SJCRH30 (cell line): ENCODE data around the gene ZNF587B. TPM values are rescaled to one million over a fixed set of nuclear protein-coding genes. Genes with fewer than 3 reads are reported as not detected.
"Not testable (repeated sequence)": the region's sequence is repeated elsewhere in the genome, so short reads cannot be mapped to it uniquely, and the experiment has no call there.

Experiments
- DNase-seq, 2 experiments: peaks; one replicate each; pipeline ENCODE4 v3.0.0-alpha.2; 2015 to 2020
- H3K27ac ChIP-seq: fragments of 250-450 bp; sonication (Bioruptor Pico); 2 replicates; pipeline ENCODE4 v1.5.1; 2020; ENCODE audit warnings: mild to moderate bottlenecking, moderate library complexity
- H3K27me3 ChIP-seq: fragments of 250-450 bp; sonication (Bioruptor Pico); 2 replicates; pipeline ENCODE4 v1.5.1; 2020; ENCODE audit warnings: mild to moderate bottlenecking, moderate library complexity
- H3K36me3 ChIP-seq: fragments of 250-450 bp; sonication (Bioruptor Pico); 2 replicates; pipeline ENCODE4 v1.5.1; 2020; ENCODE audit warnings: mild to moderate bottlenecking, moderate library complexity
- H3K4me1 ChIP-seq: fragments of 250-450 bp; sonication (Bioruptor Pico); 2 replicates; pipeline ENCODE4 v1.5.1; 2020; ENCODE audit warnings: mild to moderate bottlenecking, moderate library complexity
- H3K4me3 ChIP-seq: fragments of 250-450 bp; sonication (Bioruptor Pico); 2 replicates; pipeline ENCODE4 v1.5.1; 2020; ENCODE audit warnings: mild to moderate bottlenecking, moderate library complexity
- H3K9me3 ChIP-seq: fragments of 250-450 bp; sonication (Bioruptor Pico); replicated peaks from 2 replicates; pipeline ENCODE4 v1.5.1; 2020; ENCODE audit warnings: mild to moderate bottlenecking, moderate library complexity
- total RNA-seq: library from RNA; depleted of rRNA; stranded (reverse); fragments of >200 nt; shearing (Covaris generic); gene quantifications from 2 replicates; pipeline ENCODE4 v1.2.3, GENCODE V29; 2014

The ZNF587B gene
- total RNA-seq, 1 experiment from 2014 or later: 12.7 TPM

DNA sequence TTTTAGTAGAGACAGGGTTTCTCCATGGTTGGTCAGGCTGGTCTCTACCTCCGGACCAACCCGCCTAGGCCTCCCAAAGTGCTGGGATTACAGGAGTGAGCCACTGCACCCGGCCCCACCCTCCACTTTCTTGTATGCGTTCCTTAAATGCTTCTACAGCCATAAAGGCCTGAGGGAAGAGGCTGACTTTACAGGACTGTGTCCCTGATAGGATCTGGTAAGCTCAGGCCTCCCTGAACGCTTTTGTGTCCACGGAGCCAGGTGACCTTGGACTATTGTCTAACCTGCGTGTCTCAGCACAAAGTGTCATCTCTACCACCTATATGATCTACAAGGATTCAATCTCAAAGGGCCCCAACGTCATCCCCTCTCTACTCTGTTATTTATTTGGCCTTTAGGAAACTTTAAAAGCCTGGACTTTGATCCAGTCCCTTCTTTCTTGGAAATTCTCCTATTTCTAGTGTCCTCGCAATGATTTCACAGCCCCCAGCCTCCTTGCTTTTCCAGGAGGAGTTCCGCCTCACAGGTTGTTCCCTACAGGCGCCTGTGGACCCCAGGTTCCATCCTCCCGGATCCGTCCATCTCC is 16.1 kb upstream of the ZNF587B start:
- H3K9me3 ChIP-seq: no peaks in the 10 kb centered on the region
- DNase-seq: no peak
- no peaks in the 10 kb centered on the region for H3K4me1 ChIP-seq
- H3K4me3 ChIP-seq: peak overlapping the region; percentile 73
- H3K36me3 ChIP-seq: peaks cover 9% of the 10 kb centered on the region; the same call in 1 of the 2 replicates
- H3K27me3 ChIP-seq: no peaks in the 10 kb centered on the region
- H3K27ac ChIP-seq: no peak overlapping the region

DNA sequence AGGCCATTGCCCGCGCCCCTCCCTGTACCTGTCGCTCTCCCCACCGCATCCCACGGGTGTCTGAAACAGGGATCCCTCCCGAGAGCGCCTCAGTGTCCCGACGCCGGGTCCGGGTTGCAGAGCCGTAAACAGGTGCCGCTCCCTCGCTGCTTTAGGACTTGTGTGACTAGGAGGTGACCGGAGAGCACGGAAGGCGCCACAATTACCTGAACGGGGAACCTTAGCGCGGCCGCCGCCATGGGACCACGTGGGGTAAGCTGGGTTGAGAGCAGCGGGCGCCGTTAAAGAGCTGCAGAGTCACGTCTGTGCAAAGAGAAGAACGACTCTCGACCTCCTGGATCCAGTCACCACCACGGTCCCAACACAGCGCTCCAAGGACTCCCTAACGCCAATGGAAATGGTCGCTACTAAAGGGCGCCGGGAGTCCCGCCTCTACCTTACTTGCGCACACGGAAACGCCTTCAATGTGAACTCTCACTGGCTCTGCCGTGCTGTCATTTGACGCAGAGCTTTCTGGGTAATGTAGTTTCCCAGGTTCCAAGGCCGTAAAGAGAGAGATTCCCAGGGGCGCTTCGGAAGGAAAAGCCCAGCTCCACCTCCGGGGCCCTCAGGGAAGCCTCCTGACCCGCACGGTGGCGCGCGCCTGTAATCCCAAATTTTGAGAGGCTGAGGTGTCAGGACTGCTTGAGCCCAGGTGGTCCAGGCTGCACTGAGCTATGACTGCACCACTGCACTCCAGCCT is 15.4 kb upstream of the ZNF587B start, which contains the start of gene ZNF552:
ZNF552 (minus strand) TSS at position 409 of the 742 bp plus-strand sequence; CDS start at position 239, 170 bp downstream.
- H3K36me3 ChIP-seq: peaks cover 4% of the 10 kb centered on the region; the same call in 1 of the 2 replicates
- no peaks in the 10 kb centered on the region for H3K9me3 ChIP-seq
- peak; percentile 85 to 94 for DNase-seq
- H3K27me3 ChIP-seq: no peaks in the 10 kb centered on the region
- no peaks in the 10 kb centered on the region for H3K4me1 ChIP-seq
- H3K4me3 ChIP-seq: peak within 1 kb of the TSS; percentile 73
- no peak within 1 kb of the TSS; the same call in 1 of the 2 replicates for H3K27ac ChIP-seq

DNA sequence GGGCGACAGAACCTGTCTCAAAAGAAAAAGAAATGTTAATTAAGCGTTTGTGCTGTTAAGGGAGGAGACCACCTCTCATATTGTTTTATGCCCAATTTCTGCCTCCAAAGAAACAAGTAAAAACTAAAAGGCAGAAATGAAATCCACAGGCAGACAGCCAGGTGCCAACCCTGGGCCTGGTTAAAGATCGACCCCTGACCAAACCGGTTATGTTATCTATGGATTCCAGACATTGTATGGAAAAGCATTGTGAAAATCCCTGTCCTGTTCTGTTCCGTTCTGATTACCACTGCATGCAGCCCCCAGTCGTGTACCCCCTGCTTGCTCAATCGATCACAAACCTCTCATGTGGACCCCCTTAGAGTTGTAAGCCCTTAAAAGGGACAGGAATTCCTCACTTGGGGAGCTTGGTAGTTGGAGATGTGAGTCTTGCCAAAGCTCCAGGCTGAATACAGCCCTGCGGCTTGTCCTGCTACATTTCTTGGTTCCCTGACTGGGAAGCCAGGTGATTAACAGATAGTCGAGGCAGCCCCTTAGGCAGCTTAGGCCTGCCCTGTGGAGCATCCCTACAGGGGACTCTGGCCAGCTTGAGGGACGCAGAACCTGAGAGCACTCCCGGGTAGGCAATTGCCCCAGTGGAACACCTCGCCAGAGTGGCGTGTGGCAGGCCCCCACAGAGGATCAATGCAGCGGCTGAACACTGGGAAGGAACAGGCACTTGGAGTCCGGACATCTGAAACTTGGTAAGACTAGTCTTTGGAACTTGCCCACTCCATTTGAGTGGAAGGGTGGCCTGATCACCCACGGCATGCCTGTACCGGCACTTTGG is 14.6 kb upstream of the ZNF587B start:
- Histone ChIP-seq H3K9me3 (no peaks in the 10 kb centered on the region), H3K4me3 (peak overlapping the region; percentile 73)
- DNase-seq: no peak

DNA sequence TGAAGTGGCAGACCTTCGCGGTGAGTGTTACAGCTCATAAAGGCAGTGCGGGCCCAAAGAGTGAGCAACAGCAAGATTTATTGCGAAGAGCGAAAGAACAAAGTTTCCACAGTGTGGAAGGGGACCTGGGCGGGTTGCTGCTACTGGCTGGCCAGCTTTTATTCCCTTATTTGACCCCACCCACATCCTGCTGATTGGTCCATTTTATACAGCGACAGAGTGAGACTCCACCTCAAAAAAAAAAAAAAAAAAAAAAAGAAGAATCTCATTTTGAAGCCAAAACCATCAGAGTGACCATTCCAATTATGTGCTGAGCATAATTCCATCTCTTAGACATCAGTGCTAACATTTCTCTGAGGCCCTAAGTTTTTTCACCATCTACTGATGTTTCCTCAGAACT is 13.4 kb upstream of the ZNF587B start:
- H3K4me3 ChIP-seq: no peak overlapping the region

More for the DNA sequence above, 14.6 kb upstream of the ZNF587B start:
- H3K4me1 ChIP-seq: no peaks in the 10 kb centered on the region
- no peaks in the 10 kb centered on the region for H3K27me3 ChIP-seq
- no peak overlapping the region; the same call in 1 of the 2 replicates for H3K27ac ChIP-seq
- no peaks in the 10 kb centered on the region for H3K36me3 ChIP-seq

DNA sequence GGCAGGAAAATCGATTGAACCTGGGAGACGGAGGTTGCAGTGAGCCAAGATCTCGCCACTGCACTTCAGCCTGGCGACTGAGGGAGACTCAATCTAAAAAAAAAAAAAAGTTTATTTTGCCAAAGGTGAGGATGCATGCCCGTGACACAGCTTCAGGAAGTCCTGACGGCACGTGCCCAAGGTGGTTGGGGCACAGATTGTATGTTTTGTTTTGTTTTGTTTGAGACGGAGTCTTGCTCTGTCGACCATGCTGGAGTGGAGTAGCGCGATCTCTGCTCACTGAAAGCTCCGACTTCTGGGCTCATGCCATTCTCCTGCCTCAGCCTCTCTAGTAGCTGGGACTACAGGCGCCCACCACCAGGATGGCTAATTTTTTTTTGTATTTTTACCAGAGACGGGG is 12.1 kb upstream of the ZNF587B start:
- Histone ChIP-seq H3K4me3 (no peak overlapping the region), H3K9me3 (no peaks in the 10 kb centered on the region), H3K27me3 (no peaks in the 10 kb centered on the region), H3K36me3 (peaks cover 12% of the 10 kb centered on the region), H3K4me1 (no peaks in the 10 kb centered on the region), H3K27ac (no peak overlapping the region)
- DNase-seq: no peak

More for the DNA sequence above, 13.4 kb upstream of the ZNF587B start:
- H3K27ac ChIP-seq: no peak overlapping the region
- H3K4me1 ChIP-seq: no peaks in the 10 kb centered on the region
- H3K36me3 ChIP-seq: peaks cover 2% of the 10 kb centered on the region; the same call in 1 of the 2 replicates
- H3K9me3 ChIP-seq: no peaks in the 10 kb centered on the region
- no peak for DNase-seq
- no peaks in the 10 kb centered on the region for H3K27me3 ChIP-seq

DNA sequence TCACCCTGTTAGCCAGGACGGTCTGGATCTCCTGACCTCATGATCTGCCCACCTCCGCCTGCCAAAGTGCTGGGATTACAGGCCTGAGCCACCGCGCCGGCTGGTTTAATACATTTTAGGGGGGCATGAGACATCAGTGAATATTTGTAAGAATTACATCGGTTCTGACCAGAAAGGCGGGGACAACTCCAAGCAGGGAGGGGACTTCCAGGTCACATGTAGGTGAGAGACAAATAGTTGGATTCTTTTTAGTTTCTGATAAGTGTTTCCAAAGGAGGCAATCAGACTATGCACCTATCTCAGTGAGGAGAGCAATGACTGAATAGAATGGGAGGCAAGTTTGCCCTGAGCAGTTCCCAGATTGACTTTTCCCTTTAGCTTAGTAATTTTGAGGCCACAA is 11.7 kb upstream of the ZNF587B start:
- DNase-seq: no peak
- H3K27ac ChIP-seq: no peak overlapping the region
- H3K9me3 ChIP-seq: no peaks in the 10 kb centered on the region
- peak overlapping the region; percentile 97; the same call in 1 of the 2 replicates for H3K4me3 ChIP-seq
- no peaks in the 10 kb centered on the region for H3K4me1 ChIP-seq
- peaks cover 12% of the 10 kb centered on the region for H3K36me3 ChIP-seq
- H3K27me3 ChIP-seq: no peaks in the 10 kb centered on the region

DNA sequence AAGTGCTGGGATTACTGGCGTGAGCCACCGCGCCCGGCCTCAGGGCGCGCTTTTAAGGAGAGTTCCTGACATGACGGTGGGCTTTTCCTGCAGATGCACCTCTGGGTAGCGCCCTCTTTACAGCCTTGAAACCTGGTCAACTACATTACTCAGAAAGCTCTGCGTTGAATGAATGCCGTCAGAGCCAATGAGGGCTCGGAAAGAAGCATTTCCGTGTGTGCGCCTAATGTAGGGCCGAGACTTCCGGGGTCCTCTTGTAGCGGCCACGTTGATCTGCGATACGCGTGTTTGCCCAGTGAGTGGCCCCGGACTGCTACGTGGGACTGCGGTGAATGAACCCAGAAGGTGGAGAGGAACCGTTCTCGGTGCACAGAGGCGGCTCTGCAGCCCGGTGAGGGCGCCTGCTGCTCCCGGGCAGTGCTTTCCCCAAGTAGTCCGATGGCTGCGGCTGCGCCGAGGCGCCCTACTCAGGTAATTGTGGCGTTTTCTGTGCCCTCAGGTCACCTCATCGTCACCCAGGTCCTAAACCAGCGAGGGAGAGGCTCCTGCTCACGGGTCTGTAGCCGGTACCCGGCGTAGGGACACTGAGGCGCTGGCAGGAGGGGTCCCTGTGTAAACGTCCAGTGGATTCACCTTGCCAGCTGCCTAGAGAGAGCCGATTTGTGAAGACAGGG is 10.5 kb upstream of the ZNF587B start:
- peak overlapping the region; percentile 78 for H3K27ac ChIP-seq
- no peaks in the 10 kb centered on the region for H3K27me3 ChIP-seq
- H3K36me3 ChIP-seq: peaks cover 14% of the 10 kb centered on the region
- no peaks in the 10 kb centered on the region for H3K9me3 ChIP-seq
- peak; percentile 85 to 94 for DNase-seq
- peak overlapping the region; percentile 97 for H3K4me3 ChIP-seq
- no peaks in the 10 kb centered on the region for H3K4me1 ChIP-seq

DNA sequence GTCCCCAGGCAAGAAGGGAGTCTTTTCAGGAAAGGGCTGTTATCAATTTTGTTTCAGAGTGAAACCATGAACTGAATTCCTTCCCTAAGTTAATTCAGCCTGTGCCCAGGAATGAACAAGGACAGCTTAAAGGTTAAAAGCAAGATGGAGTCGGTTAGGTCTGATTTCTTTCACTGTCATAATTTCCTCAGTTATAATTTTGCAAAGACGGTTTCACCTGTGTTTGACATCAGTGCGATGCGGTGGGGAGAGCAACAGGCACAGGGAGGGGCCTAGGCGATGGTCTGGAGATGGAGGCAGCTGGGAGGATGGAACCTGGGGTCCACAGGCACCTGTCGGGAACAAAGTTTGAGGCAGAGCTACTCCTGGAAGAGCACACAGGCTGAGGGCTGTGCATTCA is 9.5 kb upstream of the ZNF587B start:
- Histone ChIP-seq H3K27ac (no peak overlapping the region), H3K9me3 (no peaks in the 10 kb centered on the region), H3K36me3 (peaks cover 17% of the 10 kb centered on the region), H3K27me3 (no peaks in the 10 kb centered on the region), H3K4me3 (peak overlapping the region; percentile 97), H3K4me1 (no peaks in the 10 kb centered on the region)
- no peak for DNase-seq

DNA sequence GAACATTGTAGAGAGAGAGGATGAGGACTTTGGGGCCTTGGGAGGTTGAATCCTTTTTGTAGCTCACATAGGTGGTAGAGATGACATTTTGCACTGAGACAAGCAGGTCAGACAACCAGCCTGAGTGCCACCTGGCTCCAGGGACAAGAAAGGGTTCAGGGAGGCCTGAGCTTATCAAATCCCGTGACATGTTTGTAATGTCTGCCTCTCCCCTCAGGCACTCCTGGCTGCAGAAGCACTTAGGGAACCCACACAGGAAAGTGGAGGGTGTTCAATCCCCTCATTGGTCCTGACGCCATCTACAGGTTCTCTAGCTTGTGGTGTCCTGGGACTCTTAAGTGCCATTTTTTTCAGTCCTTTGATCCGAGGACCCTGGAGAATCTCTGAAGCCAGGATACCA is 9.0 kb upstream of the ZNF587B start:
- H3K4me3 ChIP-seq, H3K4me1 ChIP-seq, DNase-seq, H3K27me3 ChIP-seq, H3K27ac ChIP-seq, H3K9me3 ChIP-seq: not testable (repeated sequence)
- H3K36me3 ChIP-seq: peaks cover 20% of the 10 kb centered on the region

DNA sequence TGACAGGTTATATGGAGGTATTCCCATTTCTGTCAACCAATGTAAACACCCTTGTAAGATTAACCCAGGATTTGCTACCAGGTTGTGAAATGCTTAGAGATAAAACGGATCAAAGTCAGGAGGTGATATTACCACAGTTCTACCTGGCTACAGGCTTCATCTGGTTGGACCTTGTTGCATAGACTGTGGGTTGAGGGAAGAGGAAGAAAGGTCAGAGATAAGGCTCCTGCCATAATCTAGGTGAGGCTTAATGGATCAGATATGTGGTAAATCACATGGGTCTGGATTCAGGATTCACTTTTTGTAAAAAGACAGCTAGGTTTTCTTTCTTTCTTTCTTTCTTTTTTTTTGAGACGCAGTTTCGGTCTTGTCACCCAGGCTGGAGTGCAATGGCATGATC is 8.6 kb upstream of the ZNF587B start:
- not testable (repeated sequence) for H3K4me3 ChIP-seq, H3K27me3 ChIP-seq, H3K27ac ChIP-seq, DNase-seq, H3K4me1 ChIP-seq, H3K9me3 ChIP-seq
- H3K36me3 ChIP-seq: peaks cover 23% of the 10 kb centered on the region

DNA sequence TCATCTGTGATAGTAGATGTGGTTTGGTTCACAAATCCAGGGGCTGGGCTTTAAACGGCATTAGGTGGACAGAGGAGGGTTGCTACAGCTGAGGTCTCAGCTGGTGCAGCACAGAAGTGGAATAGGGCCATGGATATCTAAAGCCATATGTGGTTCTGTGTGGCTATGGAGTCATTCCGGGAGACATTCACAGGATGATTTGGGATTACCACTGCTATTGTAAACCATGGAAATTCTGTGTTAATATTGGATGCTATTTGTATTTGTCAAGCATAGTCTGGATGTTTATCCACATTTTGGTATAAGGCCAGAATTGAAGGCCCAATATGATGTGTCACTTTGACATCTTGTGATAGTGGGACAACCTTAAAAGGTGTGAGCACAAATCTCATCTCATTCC is 6.9 kb upstream of the ZNF587B start:
- not testable (repeated sequence) for H3K27ac ChIP-seq, H3K27me3 ChIP-seq, H3K9me3 ChIP-seq, H3K4me3 ChIP-seq, H3K4me1 ChIP-seq, DNase-seq
- peaks cover 32% of the 10 kb centered on the region for H3K36me3 ChIP-seq

DNA sequence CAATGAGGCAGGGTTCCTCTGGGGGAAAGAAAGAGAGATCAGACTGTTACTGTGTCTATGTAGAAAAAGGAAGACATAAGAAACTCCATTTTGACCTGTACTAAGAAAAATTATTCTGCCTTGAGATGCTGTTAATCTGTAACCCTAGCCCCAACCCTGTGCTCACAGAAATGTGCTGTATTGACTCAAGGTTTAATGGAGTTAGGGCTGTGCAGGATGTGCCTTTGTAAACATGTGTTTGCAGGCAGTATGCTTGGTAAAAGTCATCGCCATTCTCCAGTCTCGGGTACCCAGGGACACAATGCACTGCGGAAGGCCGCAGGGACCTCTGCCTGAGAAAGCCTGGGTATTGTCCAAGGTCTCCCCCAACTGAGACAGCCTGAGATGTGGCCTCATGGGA is 6.5 kb upstream of the ZNF587B start:
- H3K9me3 ChIP-seq, H3K4me1 ChIP-seq, H3K27ac ChIP-seq, DNase-seq, H3K4me3 ChIP-seq, H3K27me3 ChIP-seq: not testable (repeated sequence)
- peaks cover 37% of the 10 kb centered on the region for H3K36me3 ChIP-seq

DNA sequence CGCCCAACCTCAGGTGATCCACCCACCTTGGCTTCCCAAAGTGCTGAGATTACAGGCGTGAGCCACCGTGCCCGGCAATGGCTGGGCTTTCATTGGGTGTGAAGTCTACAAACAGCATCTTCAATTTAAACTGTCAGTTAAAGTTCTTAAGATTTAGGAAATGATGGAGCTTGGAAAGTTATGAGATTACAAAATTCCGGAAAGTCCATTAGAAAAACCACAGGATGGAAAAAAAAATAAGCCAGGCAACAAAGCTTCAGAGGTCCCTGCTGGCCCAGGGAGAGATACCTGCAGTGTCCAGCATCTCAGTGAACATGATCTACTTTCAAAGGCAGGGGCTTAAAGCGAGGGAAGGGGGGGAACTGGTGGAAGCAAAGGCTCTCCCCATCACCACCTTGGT is 4.6 kb upstream of the ZNF587B start:
- Histone ChIP-seq H3K4me1 (no peaks in the 10 kb centered on the region), H3K27me3 (no peaks in the 10 kb centered on the region), H3K4me3 (no peak overlapping the region), H3K36me3 (peaks cover 43% of the 10 kb centered on the region), H3K9me3 (peaks cover 3% of the 10 kb centered on the region; the same call in 1 of the 2 replicates), H3K27ac (no peak overlapping the region)
- no peak for DNase-seq

DNA sequence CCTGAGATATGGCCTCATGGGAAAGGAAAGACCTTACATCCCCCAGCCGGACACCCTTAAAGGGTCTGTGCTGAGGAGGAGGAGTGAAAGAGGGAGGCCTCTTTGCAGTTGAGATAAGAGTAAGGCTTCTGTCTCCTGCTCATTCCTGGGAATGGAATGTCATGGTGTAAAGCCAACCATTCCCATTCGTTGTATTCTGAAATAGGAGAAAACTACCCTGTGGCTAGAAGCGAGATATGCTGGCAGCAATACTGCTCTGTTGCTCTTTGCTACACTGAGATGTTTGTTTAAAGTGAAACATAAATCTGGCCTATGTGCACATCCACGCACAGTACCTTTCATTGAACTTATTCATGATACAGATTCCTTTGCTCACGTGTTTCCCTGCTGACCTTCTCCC is 783 bp upstream of the ZNF587B start:
- Histone ChIP-seq H3K4me3 (no peak overlapping the region), H3K36me3 (peaks cover 32% of the 10 kb centered on the region), H3K27ac (no peak overlapping the region), H3K9me3 (peaks cover 3% of the 10 kb centered on the region; the same call in 1 of the 2 replicates), H3K27me3 (no peaks in the 10 kb centered on the region), H3K4me1 (no peaks in the 10 kb centered on the region)
- DNase-seq: no peak
